ENCODE results near the gene STOML1.

The STOML1 gene

DNA sequence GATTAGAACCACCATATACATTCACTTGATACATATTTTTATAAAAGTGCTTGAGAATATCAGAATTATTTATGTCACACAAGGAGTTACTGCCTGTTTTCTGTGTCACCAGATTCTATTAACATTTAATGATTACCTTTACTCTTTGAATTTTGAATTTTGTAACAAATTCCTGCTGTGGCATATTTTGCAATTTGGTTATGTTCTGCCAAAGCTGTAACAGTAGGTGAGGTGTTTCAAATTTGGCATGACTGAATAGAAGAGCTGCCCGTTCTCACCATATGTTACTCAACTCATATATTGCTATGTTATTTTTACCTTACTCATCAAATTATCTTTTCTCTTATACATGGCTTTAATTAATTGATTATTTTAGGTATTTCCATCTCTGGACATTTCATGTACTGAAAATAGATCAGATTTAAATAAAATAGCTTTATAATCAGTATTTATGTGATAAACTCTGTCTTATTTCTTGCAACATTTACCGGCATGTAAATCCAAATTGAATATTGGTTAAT is 21.3 kb upstream of the STOML1 start:
- no peak for DNase-seq

DNA sequence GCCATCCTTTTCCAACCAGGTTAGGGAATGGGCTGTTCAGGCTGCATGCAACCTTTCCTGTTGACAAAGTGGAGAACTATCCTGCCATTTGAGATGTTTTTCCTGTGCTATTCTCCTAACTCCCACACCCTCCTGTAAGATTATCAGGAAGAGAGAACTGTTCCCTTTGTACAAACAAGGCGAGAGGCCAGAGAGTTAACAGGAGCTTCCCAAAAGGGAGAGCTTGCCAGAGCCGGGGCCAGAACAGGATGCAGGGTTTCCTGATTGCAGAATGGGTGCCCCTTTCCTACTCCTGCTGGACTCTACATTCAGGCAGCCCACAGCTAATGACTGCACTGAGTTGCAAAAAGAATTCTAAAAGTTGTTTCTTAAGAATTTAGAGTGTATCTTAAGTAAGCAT is 19.5 kb upstream of the STOML1 start:
- DNase-seq: no peak

DNA sequence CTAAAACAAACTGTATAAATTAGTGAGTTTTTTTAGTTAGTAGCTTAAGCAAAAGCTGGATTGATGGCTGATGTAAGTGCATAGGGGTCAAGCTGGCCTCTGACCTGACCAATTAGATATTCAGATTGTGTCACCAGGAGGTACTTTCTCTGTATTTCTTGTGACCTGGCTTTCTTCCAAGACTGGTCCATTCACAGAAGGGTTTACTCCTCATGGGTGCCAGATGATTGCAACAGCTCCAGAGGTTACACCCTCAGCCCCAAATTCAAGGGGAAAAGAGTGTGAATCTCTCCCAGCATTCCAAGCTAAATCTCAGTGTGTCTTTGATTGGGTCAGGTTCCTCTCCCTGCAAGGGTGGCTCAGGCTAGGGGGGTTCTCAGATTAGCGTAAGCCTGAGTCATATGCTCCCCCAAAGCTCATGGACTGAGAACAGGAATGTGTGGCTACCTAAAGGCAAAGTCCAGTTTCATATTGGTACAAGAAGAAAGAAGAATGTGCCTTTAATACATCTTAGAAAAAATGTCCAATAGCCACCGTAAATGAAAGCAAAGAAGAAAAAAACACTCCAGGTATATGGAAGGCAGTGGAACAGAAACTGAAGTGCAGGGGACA is 18.9 kb upstream of the STOML1 start:
- no peak for DNase-seq

DNA sequence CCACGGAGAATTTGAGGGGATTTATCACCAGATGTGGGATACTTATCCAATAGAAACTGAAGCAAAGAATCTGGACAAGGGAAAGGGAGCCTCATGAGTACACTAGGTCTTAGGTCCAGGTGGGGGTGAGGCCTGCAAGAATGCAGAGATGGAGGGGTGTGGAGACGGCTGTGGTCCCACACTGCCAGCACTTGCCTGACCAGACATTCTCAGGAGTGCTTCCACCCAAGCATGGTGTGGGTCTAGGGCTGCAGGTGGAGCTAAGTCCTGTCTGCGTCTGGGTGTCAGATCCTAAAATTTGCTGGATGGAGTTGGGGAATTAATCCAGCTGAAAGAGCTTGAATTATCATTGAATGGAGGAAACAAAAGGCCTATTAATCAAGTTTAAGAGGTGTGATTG is 16.8 kb upstream of the STOML1 start:
- DNase-seq: no peak

DNA sequence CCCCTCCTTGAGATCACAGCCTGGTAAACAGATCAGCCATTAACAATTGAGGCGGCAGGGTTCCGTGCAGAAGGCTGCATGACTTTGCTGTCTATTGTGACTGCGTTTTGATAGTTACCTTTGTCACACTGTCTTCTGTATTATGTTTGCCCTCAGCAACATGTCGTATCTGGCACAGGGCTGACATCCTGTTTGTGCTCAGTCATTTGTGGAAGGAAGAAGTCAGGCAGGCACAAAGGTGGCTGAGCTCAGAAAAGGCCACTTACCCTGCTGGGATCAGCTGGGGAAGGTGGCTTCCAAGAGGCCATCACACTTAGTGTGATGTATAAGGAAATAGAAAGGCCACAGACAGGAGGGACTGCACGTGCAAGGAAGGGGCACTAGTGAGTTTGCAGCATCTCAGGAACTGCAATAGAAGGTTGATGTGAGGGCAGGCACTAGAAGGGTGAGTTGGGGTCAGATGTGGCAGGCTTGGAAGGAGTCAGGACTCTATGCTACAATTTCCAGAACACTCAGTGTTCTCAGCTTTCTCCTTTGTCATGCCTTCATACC is 15.8 kb upstream of the STOML1 start:
- DNase-seq: no peak

DNA sequence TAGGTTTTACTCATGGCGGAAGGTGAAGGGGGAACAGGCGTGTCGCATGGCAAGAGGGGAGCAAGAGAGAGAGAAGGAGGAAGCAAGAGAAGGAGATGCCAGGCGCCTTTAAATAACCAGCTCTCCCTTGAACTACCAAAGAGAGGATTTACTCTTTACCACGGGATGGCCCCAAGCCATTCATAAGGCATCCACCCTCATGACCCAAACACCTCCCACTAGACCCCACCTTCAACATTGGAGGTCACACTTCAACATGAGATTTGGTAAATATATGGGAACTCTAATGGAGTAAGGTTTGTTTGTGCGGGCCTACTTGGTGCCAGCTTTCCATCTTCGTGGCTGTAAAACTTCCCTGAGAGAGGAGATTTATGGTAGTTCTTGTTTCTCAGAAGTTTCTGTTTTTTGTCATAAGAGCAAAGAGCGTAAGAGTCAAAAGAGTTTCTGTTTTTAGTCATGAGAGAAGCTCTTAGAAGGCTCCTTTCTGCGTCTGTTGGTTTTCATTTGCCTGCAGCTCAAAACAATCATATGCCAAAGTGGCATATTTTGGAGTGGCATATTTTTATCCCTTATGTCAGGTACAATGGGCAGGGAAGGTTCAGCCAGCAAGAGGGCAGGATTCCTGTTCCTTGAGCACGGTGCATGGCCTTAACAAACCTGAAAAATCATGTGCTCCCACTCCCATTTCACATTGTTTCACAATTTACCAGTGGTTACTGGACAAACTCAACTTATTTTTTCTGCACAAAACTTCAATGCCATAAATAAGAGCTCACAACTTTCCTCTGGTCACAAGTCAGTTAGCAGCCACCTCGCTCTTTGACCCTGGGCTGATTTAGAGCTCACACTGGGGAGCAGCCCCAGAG is 14.9 kb upstream of the STOML1 start:
- DNase-seq: no peak

DNA sequence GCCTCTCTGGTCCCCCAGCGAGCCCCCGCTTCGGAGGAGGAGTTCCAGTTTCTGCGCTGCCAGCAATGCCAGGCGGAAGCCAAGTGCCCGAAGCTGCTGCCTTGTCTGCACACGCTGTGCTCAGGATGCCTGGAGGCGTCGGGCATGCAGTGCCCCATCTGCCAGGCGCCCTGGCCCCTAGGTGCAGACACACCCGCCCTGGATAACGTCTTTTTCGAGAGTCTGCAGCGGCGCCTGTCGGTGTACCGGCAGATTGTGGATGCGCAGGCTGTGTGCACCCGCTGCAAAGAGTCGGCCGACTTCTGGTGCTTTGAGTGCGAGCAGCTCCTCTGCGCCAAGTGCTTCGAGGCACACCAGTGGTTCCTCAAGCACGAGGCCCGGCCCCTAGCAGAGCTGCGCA is 5.9 kb upstream of the STOML1 start:
- DNase-seq: no peak

DNA sequence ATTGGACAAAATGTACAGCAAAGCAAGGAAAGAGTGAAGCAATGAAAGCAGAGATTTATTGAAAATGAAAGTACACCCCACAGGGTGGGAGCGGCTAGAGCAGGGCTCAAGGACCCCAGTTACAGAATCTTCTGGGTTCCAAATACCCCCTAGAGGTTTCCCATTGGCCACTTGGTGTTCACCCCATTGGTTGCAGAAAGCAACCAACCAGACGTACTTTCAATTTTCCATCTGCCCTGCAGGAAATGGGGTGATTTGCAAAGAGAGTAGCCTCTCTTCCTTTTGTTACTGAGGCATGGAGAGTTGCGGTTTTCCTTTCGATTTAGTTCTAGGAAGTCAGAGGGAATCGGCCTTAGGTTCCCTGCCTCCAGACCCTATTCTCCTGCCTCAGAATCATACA is 4.8 kb upstream of the STOML1 start:
- peak; percentile 52 for DNase-seq

DNA sequence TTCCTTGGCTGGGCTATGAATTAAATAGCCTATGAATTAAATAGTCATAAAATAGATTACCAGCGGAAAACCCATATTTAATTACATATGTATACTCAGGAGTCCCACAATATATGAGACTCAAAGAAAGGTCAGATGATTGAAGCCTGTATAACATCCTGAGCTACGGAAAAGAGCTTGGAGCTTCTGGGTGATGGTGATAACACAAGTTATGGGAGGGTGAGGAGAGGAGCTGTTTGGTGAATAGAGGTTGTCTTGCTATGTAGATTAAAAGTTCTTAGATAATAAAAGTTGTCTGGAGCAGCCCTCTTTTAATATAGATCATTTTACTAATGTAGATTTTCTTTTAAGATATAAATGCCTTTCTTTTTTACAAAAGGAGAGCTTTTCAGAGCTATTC is 4.2 kb upstream of the STOML1 start:
- no peak for DNase-seq

DNA sequence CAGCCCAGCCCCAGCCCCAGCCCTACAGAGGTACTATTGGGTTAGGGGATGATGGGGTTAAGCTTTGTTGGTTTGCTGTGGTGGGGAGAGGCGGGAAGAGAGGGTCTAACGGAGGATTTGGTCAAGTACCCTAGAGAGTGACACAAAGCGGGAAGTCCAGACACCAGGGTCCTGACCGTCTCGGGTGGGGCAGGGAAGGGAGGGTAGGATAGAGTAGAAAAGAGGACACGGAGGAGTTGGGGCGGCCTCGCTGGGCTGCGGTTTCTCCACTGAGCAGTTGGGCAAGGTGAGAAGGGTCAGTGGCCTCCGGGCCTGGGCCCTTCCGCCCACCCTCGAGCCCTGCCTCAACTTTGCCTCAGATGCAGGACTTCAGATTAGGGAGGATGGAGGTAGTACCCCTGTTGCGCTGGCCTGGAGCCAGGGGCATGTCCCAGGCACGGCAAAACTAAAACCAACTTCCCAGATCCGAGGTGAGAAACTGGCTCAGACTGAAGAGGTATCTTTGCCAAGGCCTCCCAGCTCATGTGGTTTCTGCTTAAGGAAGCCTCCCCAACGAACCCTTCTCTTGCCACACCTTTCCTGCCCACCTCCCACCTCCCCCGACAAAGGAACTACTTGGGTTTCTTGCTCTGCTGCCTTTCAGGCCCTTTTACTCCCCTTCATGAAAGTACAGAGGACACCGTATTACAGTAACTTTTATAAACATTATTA is 3.0 kb upstream of the STOML1 start:
- peak; percentile 22 for DNase-seq

DNA sequence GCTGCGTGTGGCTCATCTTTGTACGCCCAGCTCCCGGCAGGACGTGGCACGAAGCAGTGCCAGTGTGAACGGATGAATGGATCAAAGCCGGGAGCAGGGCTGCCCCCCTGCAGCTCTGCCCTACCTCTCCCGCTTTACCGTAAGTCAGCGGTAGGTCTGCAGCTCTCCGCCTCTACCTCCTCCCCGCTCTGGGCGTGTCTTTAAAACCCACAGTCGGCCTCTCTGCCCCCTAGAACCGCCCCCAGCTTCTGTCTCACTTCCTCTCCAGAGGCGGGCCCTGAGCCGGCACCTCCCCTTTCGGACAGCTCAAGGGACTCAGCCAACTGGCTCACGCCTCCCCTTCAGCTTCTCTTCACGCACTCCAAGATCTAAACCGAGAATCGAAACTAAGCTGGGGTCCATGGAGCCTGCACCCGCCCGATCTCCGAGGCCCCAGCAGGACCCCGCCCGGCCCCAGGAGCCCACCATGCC is 2.4 kb upstream of the STOML1 start, which contains the start of gene PML:
PML (plus strand) TSS at position 304 of the 471 bp plus-strand sequence; CDS start at position 401, 97 bp downstream.
- peak; percentile 93 for DNase-seq

DNA sequence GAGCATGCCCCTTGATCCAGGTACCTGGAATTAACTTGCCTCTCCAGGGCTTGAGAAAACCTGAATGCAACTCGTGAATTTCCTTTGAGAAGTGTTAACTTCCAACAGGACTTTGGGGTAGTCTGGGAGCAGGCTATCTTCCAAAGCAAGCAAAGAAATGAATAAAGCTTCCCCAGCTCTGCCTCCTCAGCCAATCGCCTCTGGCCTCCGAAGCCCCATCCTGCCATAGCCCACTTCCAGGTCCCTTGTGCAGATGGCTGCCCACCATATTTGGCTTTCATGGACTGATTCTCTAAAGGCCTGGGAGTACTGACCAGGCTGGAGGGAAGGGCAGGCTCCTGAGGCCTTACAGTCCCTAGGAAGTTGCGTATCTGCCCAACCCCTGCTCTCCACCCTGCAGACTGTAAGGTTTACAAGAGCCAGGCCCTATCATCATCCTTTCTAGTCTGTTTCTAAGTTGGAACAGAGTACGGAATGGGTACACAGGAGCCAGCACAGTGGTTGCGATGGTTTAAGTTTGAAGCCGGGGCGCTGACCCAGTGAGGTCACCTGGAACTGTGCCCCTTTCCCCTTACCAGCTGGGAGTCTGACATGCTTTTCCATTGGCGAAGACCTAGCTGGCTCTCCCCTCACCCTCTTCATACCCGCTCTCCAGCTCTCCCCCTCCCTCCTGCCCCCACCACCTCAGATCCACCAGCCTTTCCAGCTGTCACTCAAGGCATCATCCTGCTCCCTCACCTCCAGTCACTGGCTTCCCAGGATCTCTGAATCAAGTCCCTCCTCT is 1.3 kb upstream of the STOML1 start:
- no peak for DNase-seq

DNA sequence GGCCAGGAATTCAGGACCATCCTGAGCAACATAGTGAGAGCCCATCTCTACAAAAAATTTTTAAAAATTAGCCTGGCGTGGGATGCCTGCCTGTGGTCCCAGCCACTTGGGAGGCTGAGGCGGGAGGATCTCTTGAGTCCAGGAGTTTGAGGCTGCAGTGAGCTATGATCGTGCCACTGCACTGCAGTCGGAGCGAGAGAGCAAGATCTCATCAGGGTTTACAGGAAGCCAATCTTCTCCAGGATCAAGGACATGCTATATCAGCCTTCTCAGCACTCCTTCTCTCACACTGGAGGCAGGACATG is 451 bp upstream of the STOML1 start:
- DNase-seq: no peak

DNA sequence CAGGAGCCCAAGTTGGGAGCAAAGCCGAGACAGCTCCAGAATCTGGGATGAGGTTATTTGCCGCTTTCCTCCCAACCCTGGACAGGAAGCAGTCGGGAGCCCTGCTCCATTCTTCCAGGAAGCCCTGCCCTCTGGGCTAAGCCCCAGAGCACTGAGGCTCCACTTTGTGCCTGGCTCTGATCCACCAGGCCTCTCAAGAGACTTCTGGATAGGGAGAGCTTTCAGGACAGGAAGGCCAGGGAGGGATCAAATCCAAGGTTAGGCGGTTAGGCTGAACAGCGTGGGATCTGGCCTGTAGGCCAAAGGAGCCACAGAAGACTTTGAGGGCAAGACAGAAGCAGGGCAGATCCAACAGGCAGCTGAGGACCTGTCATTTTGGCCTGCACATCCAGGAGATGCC is 835 bp downstream of the STOML1 start:
- DNase-seq: no peak

DNA sequence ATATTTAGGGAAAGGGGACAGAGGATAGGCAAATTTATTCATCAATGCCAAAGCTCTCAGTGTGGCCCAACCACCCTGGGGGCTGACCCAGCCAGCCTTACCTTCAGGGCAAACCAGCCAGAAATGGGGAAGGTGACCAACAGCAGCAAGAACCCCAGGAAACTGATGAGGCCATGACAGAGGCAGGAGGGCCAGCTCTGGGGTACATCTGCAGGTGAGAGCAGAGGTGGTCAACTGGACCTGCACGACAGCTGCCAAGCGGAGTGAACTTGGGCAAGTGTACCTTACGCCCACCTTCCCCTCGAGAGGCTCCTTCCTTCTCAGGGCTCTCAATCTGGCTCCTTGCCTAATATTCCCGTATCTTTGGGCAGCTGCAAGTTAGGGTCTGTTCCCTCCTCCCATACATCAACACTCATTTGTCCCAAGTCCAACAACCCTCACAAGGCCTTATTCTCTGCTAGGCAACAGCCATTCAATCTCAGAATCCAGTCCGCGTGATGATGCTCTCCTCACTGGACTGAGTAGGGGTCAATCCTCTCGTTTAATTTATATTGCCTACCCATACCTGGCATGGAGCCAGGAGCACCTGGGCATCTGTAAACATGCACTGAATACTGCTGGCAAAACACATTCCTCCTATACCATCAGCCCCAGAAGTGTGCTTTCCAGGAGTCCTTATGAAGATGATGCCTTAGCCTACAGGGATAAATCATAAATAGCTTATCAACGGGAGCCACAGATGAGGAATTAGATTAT is 1.7 kb downstream of the STOML1 start:
- no peak for DNase-seq

DNA sequence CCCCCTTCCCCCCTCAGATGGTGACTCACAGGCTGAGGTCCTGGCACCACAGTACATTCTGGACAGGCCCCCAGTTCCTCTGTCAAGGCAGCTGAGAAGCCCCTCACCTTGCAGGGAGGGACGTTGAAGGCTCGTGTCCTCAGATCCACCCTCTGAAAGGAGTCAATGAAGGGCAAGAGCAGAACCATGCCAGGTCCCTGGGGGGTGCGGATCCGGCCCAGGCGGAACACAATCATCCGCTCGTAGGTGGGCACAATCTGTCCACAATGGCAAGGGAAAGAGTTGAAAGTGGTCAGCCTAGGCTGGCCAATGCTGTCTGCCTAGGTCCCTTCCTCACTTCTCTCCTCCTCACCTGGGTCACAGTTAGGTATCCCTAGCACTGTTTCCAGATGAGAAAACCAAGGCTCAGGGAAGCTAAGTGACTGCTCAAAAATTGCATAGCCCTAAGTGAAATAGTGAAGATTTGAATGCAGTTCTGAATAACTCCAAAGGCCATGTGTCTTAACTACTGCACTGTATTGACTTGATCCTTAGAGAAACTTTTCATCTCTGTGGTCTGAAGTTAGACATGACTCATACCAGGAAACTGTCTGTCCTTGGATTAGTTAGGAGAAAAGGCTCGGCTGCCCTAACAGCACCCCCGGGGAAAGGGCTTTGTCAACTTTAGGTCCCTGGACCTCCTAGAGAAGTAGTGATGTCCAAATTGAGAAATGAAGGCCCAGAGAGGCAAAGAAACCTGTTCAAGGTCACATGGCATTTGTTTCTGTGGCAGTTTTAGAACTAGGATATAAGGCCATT is 2.9 kb downstream of the STOML1 start:
- no peak for DNase-seq

DNA sequence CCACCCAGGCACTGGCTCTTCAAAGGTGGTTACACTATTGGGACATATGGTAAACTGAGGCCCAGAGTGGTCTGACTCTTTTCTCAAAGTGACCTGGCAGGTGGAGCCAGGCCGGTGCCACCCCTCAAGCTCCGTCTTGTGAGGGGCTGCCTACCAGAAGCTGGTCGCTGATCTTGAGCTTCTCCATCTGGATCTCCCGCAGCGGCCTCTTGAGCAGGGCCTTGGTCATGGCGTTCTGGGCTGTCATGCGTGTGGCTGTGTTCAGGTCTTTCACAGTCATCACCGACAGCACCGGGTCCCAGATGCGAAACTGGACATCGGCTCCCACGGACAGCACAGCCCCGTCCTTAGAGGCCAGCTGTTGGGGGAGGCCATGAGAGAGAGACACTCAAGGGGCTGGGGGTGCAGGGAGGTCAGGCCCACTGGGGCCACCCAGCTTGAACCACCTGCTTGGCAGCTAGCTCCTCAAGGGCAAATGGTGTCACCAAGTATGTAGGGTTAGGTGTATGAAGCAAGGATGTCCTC is 3.6 kb downstream of the STOML1 start:
- no peak for DNase-seq

DNA sequence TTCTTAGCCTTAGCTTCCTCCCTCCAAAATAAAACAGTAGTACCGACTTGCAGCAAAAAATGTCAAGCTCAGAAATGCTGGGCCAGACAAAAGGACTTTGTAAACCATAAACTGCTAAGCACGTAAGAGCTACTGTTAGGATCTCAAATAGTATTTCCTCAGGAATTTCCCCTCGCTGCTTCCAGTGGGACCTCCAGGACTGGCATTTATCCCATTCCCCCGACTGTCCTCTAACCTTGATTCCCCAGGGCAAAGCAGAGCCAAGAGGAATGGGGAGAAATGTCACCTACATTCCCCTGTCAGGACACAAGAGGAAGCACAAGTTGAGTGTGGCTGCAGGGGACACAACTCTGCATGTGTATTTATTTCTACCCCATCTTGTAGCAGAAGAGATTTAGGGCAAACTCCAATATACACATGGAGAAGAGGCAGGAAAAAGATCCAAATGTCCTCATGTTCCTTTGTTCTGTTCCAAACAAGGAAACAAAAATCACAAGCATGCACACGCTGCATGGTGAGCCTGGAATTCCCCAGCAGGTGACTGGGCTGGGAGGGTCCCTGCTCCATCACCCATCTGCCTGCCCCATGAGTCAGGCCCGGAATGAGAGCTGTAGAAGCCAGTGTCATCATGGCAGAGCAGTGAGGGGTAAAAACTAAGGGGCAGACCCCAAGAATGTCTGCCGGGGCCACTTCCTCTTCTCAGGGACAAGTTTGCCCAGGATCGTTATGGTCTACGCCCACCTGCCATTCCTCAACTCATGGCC is 4.2 kb downstream of the STOML1 start:
- no peak for DNase-seq

DNA sequence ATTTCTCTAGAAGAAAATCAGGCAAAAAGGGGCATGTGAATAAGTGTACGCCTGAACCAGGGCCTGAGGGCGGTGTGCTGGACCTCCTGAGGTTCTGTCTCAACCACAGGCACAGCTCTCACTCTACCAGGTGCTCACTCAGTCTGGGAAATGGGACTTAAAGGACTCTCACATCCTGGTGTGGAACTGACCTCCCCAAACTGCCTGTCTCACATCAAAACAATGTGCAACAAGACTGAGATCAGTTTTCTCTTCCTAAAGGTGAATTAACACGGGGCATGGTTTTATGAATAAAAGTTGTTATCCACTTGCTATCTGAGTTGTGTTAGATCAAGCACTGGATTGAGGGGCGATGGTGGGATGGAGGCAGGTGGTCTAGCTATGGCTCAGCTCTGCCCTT is 4.8 kb downstream of the STOML1 start:
- DNase-seq: no peak

DNA sequence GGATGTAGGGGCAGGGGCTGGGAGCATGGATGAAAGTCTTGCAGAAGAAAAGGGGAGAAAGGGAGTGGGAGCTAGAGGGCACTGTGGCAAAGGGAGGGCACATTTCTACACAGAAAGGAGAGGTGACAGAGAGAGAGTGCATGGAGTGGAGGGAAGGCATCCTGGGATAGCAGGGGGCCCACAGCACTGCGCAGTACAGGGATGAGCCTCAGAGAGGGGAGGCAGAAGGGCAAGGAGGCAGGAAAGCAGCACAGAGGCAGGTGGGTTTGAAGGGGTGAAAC is 5.4 kb downstream of the STOML1 start:
- DNase-seq: no peak
